Measurements from ENCODE around the gene PXN. TPM values are rescaled to one million over a fixed set of nuclear protein-coding genes. Genes with fewer than 3 reads are reported as not detected.

Gene PXN
- total and polyA plus RNA-seq, 2 of the 13 experiments (the other 11 are each of a cell fraction or from before 2014, with no cell fraction given), result 13.6 to 14.2 TPM

DNA sequence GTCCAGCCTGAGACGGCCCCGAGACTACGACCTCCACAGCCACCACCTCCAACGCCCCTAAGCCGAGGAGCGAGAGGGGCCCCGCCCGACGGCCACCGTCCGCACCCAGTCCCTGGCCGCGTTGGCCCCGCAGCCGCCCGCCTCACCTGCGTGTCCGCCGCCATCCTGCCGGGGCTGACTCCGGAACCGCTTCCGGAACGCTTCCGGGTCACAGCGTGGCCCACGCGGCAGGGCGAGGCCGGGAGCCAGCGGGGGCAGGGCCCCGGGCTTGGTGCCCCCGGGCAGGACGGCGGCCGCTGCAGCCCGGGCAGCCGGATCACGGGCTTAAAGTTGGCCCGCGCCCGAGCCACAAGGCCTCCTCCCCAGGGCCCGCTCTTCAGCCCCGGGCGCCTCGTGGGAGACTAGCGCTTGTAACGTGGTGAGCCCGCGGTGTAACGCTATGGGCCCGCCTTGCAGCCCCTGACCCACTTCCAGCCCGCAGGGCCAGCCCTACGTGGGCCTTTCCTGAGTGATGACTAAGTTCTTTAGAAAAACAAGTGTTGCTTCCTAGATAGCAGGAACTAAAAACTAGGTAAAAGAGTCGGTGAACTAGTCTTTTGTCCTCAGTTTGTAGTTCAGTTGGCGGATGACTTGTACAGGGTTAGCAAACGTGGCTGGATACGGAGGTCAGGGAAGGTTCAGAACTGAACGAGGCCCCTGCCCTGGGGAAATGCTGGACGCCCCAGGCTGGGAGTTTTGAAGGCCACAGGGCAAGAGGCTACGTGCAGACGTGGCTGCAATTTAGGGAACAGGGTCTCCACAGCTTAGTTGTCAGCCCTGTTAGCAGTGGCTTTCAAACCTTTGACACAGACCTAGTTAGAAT lies 70.8 kb downstream of the PXN start, which contains the start of gene GCN1 (continued):
- TF ChIP-seq POLR2AphosphoS2 (IDR thresholded peaks at IDR 0.05; ENCODE audit: low read depth, low read length) (no peak), ZFP82 (CRISPR knock-in tag; IDR thresholded peaks at IDR 0.05; ENCODE audit: borderline replicate concordance) (no peak; the same call in 1 of the 2 replicates), MYNN (CRISPR knock-in tag; IDR thresholded peaks at IDR 0.05; ENCODE audit: low read depth) (no peak; the same call in 1 of the 2 replicates), ZBTB1 (CRISPR knock-in tag; IDR thresholded peaks at IDR 0.05; ENCODE audit: borderline replicate concordance) (no peak), MAFK (conservative IDR thresholded peaks at IDR 0.05 in 1 of 2, IDR thresholded peaks at IDR 0.05 in 1 of 2; ENCODE audit: low read length in 2 of 2) (no peak), MLLT10 (CRISPR knock-in tag; IDR thresholded peaks at IDR 0.05) (no peak), ZNF367 (CRISPR knock-in tag; IDR thresholded peaks at IDR 0.05; ENCODE audit: borderline replicate concordance) (no peak; the same call in 1 of the 2 replicates), SP140L (CRISPR knock-in tag; IDR thresholded peaks at IDR 0.05; ENCODE audit: borderline replicate concordance) (no peak), ZNF33A (CRISPR knock-in tag; IDR thresholded peaks at IDR 0.05; ENCODE audit: borderline replicate concordance) (no peak), HOXA3 (CRISPR knock-in tag; IDR thresholded peaks at IDR 0.05) (peak; percentile 94; the same call in 1 of the 2 replicates), KLF12 (CRISPR knock-in tag; IDR thresholded peaks at IDR 0.05; ENCODE audit: borderline replicate concordance) (peak; percentile 91), MED8 (CRISPR knock-in tag; IDR thresholded peaks at IDR 0.05; ENCODE audit: insufficient replicate concordance) (peak; percentile 97), HMGA1 (CRISPR knock-in tag; conservative IDR thresholded peaks at IDR 0.05) (no peak), DNMT1 (CRISPR knock-in tag; IDR thresholded peaks at IDR 0.05) (no peak)
- TF ChIP-seq, protein P1, sequence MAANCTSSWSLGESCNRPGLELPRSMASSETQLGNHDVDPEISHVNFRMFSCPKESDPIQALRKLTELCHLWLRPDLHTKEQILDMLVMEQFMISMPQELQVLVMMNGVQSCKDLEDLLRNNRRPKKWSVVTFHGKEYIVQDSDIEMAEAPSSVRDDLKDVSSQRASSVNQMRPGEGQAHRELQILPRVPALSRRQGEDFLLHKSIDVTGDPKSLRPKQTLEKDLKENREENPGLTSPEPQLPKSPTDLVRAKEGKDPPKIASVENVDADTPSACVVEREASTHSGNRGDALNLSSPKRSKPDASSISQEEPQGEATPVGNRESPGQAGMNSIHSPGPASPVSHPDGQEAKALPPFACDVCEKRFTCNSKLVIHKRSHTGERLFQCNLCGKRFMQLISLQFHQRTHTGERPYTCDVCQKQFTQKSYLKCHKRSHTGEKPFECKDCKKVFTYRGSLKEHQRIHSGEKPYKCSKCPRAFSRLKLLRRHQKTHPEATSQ (CRISPR knock-in tag; IDR thresholded peaks at IDR 0.05; ENCODE audit: borderline replicate concordance), result no peak
- TF ChIP-seq, protein P2, sequence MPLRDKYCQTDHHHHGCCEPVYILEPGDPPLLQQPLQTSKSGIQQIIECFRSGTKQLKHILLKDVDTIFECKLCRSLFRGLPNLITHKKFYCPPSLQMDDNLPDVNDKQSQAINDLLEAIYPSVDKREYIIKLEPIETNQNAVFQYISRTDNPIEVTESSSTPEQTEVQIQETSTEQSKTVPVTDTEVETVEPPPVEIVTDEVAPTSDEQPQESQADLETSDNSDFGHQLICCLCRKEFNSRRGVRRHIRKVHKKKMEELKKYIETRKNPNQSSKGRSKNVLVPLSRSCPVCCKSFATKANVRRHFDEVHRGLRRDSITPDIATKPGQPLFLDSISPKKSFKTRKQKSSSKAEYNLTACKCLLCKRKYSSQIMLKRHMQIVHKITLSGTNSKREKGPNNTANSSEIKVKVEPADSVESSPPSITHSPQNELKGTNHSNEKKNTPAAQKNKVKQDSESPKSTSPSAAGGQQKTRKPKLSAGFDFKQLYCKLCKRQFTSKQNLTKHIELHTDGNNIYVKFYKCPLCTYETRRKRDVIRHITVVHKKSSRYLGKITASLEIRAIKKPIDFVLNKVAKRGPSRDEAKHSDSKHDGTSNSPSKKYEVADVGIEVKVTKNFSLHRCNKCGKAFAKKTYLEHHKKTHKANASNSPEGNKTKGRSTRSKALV (CRISPR knock-in tag; IDR thresholded peaks at IDR 0.05), result 0 out of 2 replicates have a peak, but pooled peaks have one; percentile 3
- TF ChIP-seq, protein P3, sequence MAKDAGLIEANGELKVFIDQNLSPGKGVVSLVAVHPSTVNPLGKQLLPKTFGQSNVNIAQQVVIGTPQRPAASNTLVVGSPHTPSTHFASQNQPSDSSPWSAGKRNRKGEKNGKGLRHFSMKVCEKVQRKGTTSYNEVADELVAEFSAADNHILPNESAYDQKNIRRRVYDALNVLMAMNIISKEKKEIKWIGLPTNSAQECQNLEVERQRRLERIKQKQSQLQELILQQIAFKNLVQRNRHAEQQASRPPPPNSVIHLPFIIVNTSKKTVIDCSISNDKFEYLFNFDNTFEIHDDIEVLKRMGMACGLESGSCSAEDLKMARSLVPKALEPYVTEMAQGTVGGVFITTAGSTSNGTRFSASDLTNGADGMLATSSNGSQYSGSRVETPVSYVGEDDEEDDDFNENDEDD (CRISPR knock-in tag; IDR thresholded peaks at IDR 0.05; ENCODE audit: borderline replicate concordance), result peak; percentile 64; the same call in 1 of the 2 replicates
- TF ChIP-seq, protein P4, sequence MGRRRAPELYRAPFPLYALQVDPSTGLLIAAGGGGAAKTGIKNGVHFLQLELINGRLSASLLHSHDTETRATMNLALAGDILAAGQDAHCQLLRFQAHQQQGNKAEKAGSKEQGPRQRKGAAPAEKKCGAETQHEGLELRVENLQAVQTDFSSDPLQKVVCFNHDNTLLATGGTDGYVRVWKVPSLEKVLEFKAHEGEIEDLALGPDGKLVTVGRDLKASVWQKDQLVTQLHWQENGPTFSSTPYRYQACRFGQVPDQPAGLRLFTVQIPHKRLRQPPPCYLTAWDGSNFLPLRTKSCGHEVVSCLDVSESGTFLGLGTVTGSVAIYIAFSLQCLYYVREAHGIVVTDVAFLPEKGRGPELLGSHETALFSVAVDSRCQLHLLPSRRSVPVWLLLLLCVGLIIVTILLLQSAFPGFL (CRISPR knock-in tag; IDR thresholded peaks at IDR 0.05), result 0 out of 2 replicates have a peak, but pooled peaks have one; percentile 88
- TF ChIP-seq, protein P5, sequence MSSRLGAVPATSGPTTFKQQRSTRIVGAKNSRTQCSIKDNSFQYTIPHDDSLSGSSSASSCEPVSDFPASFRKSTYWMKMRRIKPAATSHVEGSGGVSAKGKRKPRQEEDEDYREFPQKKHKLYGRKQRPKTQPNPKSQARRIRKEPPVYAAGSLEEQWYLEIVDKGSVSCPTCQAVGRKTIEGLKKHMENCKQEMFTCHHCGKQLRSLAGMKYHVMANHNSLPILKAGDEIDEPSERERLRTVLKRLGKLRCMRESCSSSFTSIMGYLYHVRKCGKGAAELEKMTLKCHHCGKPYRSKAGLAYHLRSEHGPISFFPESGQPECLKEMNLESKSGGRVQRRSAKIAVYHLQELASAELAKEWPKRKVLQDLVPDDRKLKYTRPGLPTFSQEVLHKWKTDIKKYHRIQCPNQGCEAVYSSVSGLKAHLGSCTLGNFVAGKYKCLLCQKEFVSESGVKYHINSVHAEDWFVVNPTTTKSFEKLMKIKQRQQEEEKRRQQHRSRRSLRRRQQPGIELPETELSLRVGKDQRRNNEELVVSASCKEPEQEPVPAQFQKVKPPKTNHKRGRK (CRISPR knock-in tag; IDR thresholded peaks at IDR 0.05), result no peak

Measured in HepG2 (cell line).